Psoas muscle (tissue), 8 donors: ENCODE measurements around the gene SMCO4. TPM values are rescaled to one million over a fixed set of nuclear protein-coding genes. Genes with fewer than 3 reads are reported as not detected.

ENCODE experiments used
- ATAC-seq, 4 donors: fragments of 200-7000 bp; cut with Tn5 transposase; one replicate each; pipeline ENCODE4 v1.9.1; 2020; ENCODE audit warnings: moderate library complexity in 3 of 4, mild to moderate bottlenecking in 2 of 4
- DNase-seq, 2 donors: peaks; one replicate each; pipeline ENCODE4 v3.0.0-alpha.2; 2020
- H3K27ac ChIP-seq: fragments of 200-600 bp; one replicate; pipeline ENCODE4 v1.8.0; 2022
- H3K27me3 ChIP-seq, 3 donors: fragments of 200-600 bp in 1 of 3; one replicate each; pipeline versions ENCODE4 v1.6.1 to v1.8.0; 2013 to 2022; ENCODE audit warnings: low read length in 2 of 3, mild to moderate bottlenecking in 2 of 3, moderate library complexity in 1 of 3; ENCODE audit not compliant: insufficient read depth in 3 of 3
- H3K36me3 ChIP-seq, 2 donors: fragments of 200-600 bp in 1 of 2; one replicate each; pipeline versions ENCODE4 v1.6.1 to v1.8.0; 2013 to 2022; ENCODE audit warnings: low read depth in 1 of 2, mild to moderate bottlenecking in 1 of 2, moderate library complexity in 1 of 2; ENCODE audit not compliant: insufficient read depth in 1 of 2
- H3K4me1 ChIP-seq: fragments of 200-600 bp; one replicate; pipeline ENCODE4 v1.8.0; 2022
- H3K4me3 ChIP-seq: fragments of 200-600 bp; one replicate; pipeline ENCODE4 v1.8.0; 2022; ENCODE audit warnings: mild to moderate bottlenecking
- H3K9me3 ChIP-seq: fragments of 200-600 bp; one replicate; pipeline ENCODE4 v1.8.0; 2022
- CTCF ChIP-seq: fragments of 200-600 bp; IDR thresholded peaks from one replicate; pipeline ENCODE4 v1.8.0; 2022; ENCODE audit warnings: antibody characterized with exemption
- WGBS, 3 donors: extraction: QIAGEN DNeasy Blood & Tissue Kit; methylation state at CpG; one replicate each; pipeline versions ENCODE4 v1.1.6 to v1.1.7; 2013; 5-methylcytosine and 5-hydroxymethylcytosine counted together
- intact Hi-C, 2 donors: fragments of 100-400 bp; cut with DNase I; formaldehyde crosslinking; loops; one replicate each; pipeline versions ENCODE4 v1.11.0 to v1.14.2; 2022
- polyA plus RNA-seq, 3 donors: library from polyadenylated mRNA; stranded (reverse); fragments of 200-250 nt; gene quantifications; one replicate each; pipeline ENCODE4 v1.2.3, GENCODE V29; 2013
- total RNA-seq, 4 donors: library from RNA; stranded (reverse); fragmentation: NEBNext Ultra II Directional in 2 of 4; extraction: Animal tissue kit (Norgen Biotek cat#: 25700) in 2 of 4; gene quantifications; one replicate each; pipeline versions ENCODE4 v1.2.1 to v1.2.4, GENCODE V29; 2021 to 2023
- donor health status: healthy with polysubstance abuse.
- donor health status: DM: no; HTN: no; CAD: no; lungs with moderate emphysema.
- donor health status: Bipolar disorder and iron deficiency.
- donor health status: healthy.
- donor health status: DM: yes; HTN: yes; CAD: no.
- donor health status: DM: no; HTN: no; CAD: no.
- donor health status: DM: no; HTN: no; CAD: no.
- donor health status: DM: yes; HTN: yes; CAD: no.

SMCO4 gene
- total and polyA plus RNA-seq, 7 donors = 3.5 to 21.8 (median 8.6) TPM

GRCh38 chr11:93492464-93493251 is 50.5 kb downstream of the SMCO4 start:
- Histone ChIP-seq H3K27me3 (no peaks in the 10 kb centered on the region), H3K36me3 (no peaks in the 10 kb centered on the region), H3K27ac (no peak overlapping the region), H3K4me1 (no peaks in the 10 kb centered on the region), H3K9me3 (no peaks in the 10 kb centered on the region), H3K4me3 (no peak overlapping the region)
- intact Hi-C loops = no loop called here
- ATAC-seq = no peak
- WGBS, 3 donors = 92 to 96% (median 95%) methylated on average over 8 of the region's 8 CpGs
- TF ChIP-seq CTCF = no peak
- DNase-seq = no peak

- Histone ChIP-seq H3K4me1 (no peaks in the 10 kb centered on the region), H3K4me3 (no peak overlapping the region), H3K9me3 (no peaks in the 10 kb centered on the region), H3K36me3 (no peaks in the 10 kb centered on the region), H3K27me3 (no peaks in the 10 kb centered on the region), H3K27ac (no peak overlapping the region)
- TF ChIP-seq CTCF = no peak
- DNase-seq = no peak
- intact Hi-C loops = no loop called here
- WGBS, 3 donors = 75 to 90% (median 83%) methylated on average over 5 of the region's 5 CpGs
- ATAC-seq = no peak
These were observed 51.2 kb downstream of the SMCO4 start for GRCh38 chr11:93491973-93492372.

GRCh38 chr11:93490996-93491618 is 52.1 kb downstream of the SMCO4 start:
- H3K4me3 ChIP-seq = no peak overlapping the region
- TF ChIP-seq CTCF = no peak

GRCh38 chr11:93489841-93490240 is 53.4 kb downstream of the SMCO4 start:
- no peak overlapping the region for H3K27ac ChIP-seq
- intact Hi-C loops = loop anchor here in 1 of 2 donors (5.0 kb wide), 1 partner anchor 47 kb away; no protein-coding TSS in a partner anchor
- ATAC-seq = no peak
- H3K9me3 ChIP-seq = no peaks in the 10 kb centered on the region
- no peaks in the 10 kb centered on the region for H3K27me3 ChIP-seq
- no peaks in the 10 kb centered on the region for H3K36me3 ChIP-seq
- DNase-seq = no peak
- H3K4me3 ChIP-seq = no peak overlapping the region
- TF ChIP-seq CTCF = no peak
- no peaks in the 10 kb centered on the region for H3K4me1 ChIP-seq
- 65 to 67% (median 67%) methylated on average over 3 of the region's 3 CpGs for WGBS, 3 donors

More at GRCh38 chr11:93490996-93491618, 52.1 kb downstream of the SMCO4 start:
- 62 to 74% (median 66%) methylated on average over 5 of the region's 5 CpGs for whole genome bisulfite sequencing, 3 donors
- Histone ChIP-seq H3K36me3 (no peaks in the 10 kb centered on the region), H3K4me1 (no peaks in the 10 kb centered on the region), H3K27ac (no peak overlapping the region), H3K27me3 (no peaks in the 10 kb centered on the region), H3K9me3 (no peaks in the 10 kb centered on the region)
- intact Hi-C loops = no loop called here
- no peak for ATAC-seq
- no peak for DNase-seq
